SK-N-MC (cell line): ENCODE results near the gene OLIG3.

ENCODE experiments used
- EZH2 ChIP-seq: fragments of 200-600 bp; sonication (generic); IDR thresholded peaks from one replicate; pipeline ENCODE4 v1.6.1; 2017; ENCODE audit warnings: antibody characterized with exemption
- FOXP2 ChIP-seq: optimal IDR thresholded peaks from 2 replicates; pipeline ENCODE3; 2011; ENCODE audit warnings: mild to moderate bottlenecking, moderate library complexity; ENCODE audit not compliant: insufficient read depth; ENCODE audit errors: extremely low read length, control extremely low read depth
- POLR2AphosphoS5 ChIP-seq: IDR thresholded peaks from 2 replicates; pipeline ENCODE4 v1.6.1; 2012; ENCODE audit warnings: mild to moderate bottlenecking, low read depth, low read length, borderline replicate concordance

DNA sequence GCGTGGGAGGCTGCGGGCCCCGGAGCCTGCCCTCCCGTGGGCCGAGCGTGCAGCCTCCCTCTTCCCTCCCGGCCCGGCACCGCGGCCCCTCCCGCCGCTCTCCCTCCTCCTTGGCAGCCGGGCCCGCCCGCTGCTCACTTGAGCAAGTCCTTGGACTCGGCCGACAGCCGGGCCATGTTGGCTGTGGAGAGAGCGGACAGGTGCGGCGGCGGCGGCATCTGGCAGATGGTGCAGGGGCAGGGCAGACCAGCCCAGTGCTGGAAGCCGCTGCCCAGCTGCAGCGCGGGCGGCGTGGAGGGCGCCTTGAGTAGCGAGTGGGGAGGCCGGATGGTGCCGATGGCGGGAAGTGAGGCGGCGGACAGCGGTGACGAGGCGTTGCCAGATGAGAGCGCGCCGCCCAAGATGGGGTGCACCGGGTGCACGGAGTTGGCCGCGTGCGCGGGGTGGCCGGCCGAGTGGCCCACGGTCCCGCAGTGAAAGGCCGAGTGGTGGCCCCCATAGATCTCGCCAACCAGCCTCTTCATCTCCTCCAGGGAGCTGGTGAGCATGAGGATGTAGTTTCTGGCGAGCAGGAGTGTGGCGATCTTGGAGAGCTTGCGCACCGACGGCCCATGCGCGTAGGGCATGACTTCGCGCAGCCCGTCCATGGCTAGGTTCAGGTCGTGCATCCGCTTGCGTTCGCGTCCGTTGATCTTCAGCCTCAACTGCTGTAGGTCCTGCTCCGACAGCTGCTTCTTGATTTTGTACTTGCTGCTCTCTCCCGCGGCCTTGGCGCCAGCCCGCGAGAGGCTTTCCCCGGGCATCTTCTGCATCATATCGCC lies 766 bp downstream of the OLIG3 start:
- TF ChIP-seq EZH2 (no peak), POLR2AphosphoS5 (no peak), FOXP2 (no peak)
